Neutrophil (primary cell): Measurements from ENCODE around the gene DAPL1.

ENCODE experiments used
- H3K27ac ChIP-seq: fragments of 200-600 bp; sonication (generic); 2 replicates; pipeline ENCODE4 v1.5.1; 2016; ENCODE audit warnings: mild to moderate bottlenecking, moderate library complexity
- H3K27me3 ChIP-seq: fragments of 200-600 bp; sonication (generic); 2 replicates; pipeline ENCODE4 v1.6.0; 2016; ENCODE audit warnings: mild to moderate bottlenecking
- H3K36me3 ChIP-seq: fragments of 200-600 bp; sonication (generic); 2 replicates; pipeline ENCODE4 v1.5.1; 2017
- H3K4me1 ChIP-seq, 2 experiments: fragments of 200-600 bp in 1 of 2; sonication (generic) in 1 of 2; 1 replicate in 1 of 2; 2 replicates in 1 of 2; pipeline versions ENCODE4 v1.5.1 to v1.6.1; 2013 to 2016; ENCODE audit warnings: low read depth in 1 of 2, low read length in 1 of 2, mild to moderate bottlenecking in 1 of 2, moderate library complexity in 1 of 2; ENCODE audit not compliant: control insufficient read depth in 1 of 2, insufficient read depth in 1 of 2
- H3K4me3 ChIP-seq, 2 experiments: fragments of 200-600 bp in 1 of 2; sonication (generic) in 1 of 2; 1 replicate in 1 of 2; 2 replicates in 1 of 2; pipeline ENCODE4 v1.5.1; 2013 to 2016; ENCODE audit warnings: low read depth in 1 of 2, low read length in 1 of 2, mild to moderate bottlenecking in 1 of 2, moderate library complexity in 1 of 2
- H3K9me3 ChIP-seq: fragments of 200-600 bp; sonication (generic); 2 replicates; pipeline ENCODE4 v1.5.1; 2016
- CTCF ChIP-seq: fragments of 200-600 bp; sonication (generic); IDR thresholded peaks from 2 replicates; pipeline ENCODE4 v1.5.1; 2016; ENCODE audit warnings: antibody characterized with exemption

The DAPL1 gene

GRCh38 chr2:158795195-158795924 is at the start of gene DAPL1:
Gene DAPL1 (plus strand): TSS chr2:158795317. CDS start chr2:158795373, 56 bp downstream.
- no peaks in the 10 kb centered on the region for H3K9me3 ChIP-seq
- H3K36me3 ChIP-seq: no peaks in the 10 kb centered on the region
- H3K27ac ChIP-seq: no peak within 1 kb of the TSS
- H3K27me3 ChIP-seq: no peaks in the 10 kb centered on the region
- H3K4me3 ChIP-seq: no peak within 1 kb of the TSS
- no peak for TF ChIP-seq CTCF
- H3K4me1 ChIP-seq: no peaks in the 10 kb centered on the region

DNA sequence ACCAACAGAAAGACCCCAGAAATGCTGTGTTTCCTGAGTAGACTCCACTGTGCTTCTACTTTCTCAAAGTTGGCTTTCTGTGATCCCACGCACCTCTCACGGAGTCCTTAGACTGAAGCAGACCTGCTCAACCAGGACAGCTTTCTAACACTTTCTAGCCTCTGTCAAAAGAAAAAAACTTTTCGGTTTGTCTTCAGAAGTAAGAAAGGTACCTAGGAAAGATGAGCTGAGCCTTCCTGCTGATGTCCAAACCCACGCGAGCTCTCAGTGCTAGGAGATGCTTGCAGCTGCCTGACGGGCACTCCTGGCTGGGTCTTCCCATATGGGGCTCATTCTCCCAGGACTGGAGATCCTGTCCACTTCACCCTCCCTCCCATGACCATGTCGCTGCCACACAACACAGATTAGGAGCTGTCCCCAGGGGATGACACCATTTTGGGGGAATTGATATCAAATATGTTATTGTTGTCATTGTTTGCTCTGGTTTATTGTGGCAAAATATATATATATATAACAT is 49.2 kb upstream of the DAPL1 start:
- H3K36me3 ChIP-seq: no peaks in the 10 kb centered on the region
- H3K27me3 ChIP-seq: peaks cover 54% of the 10 kb centered on the region
- no peak overlapping the region for H3K27ac ChIP-seq
- no peaks in the 10 kb centered on the region for H3K9me3 ChIP-seq
- H3K4me3 ChIP-seq: no peak overlapping the region
- H3K4me1 ChIP-seq: peaks cover 7% of the 10 kb centered on the region in 2 experiments
- no peak for TF ChIP-seq CTCF

DNA sequence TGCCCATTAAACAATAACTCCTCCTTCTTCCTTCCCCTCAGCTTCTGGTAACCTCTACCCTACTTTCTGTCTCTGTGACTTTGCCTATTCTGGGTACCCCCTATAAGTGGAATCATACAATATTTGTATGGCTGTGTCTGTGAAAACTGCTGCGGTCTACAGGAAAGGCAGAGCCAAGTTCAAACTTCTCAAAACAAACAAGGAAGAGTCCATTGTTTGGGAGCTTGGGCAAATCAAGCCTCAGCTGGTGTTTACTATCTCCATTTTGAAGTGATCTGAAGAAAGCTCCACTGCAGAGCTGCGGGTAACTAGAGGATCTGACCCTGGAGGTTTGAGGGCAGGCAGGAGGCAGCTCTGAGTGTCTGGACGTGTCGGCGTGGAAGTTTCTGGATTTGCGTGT is 48.6 kb upstream of the DAPL1 start:
- H3K4me1 ChIP-seq: peaks cover 7% of the 10 kb centered on the region in 2 experiments
- H3K27ac ChIP-seq: no peak overlapping the region
- H3K27me3 ChIP-seq: peaks cover 58% of the 10 kb centered on the region
- no peaks in the 10 kb centered on the region for H3K9me3 ChIP-seq
- no peak overlapping the region for H3K4me3 ChIP-seq
- no peaks in the 10 kb centered on the region for H3K36me3 ChIP-seq
- no peak for TF ChIP-seq CTCF

GRCh38 chr2:158747281-158747680 is 47.8 kb upstream of the DAPL1 start:
- H3K27me3 ChIP-seq: peaks cover 58% of the 10 kb centered on the region
- H3K4me3 ChIP-seq: no peak overlapping the region
- H3K27ac ChIP-seq: no peak overlapping the region
- TF ChIP-seq CTCF: no peak
- no peaks in the 10 kb centered on the region for H3K9me3 ChIP-seq
- H3K4me1 ChIP-seq: peaks cover 7% of the 10 kb centered on the region in 2 experiments
- no peaks in the 10 kb centered on the region for H3K36me3 ChIP-seq

GRCh38 chr2:158748926-158749590 is 46.1 kb upstream of the DAPL1 start:
- peaks cover under 1 to 2% of the 10 kb centered on the region in 2 experiments for H3K4me1 ChIP-seq
- H3K36me3 ChIP-seq: no peaks in the 10 kb centered on the region
- no peak overlapping the region for H3K27ac ChIP-seq
- TF ChIP-seq CTCF: no peak
- no peaks in the 10 kb centered on the region for H3K9me3 ChIP-seq
- H3K4me3 ChIP-seq: no peak overlapping the region
- H3K27me3 ChIP-seq: peaks cover 58% of the 10 kb centered on the region
